HG02759 (cell line): ENCODE results near the gene DYNLT4.
"Not testable (repeated sequence)": the region's sequence is repeated elsewhere in the genome, so short reads cannot be mapped to it uniquely, and the experiment has no call there.

ENCODE experiments used
- ATAC-seq: cut with Tn5 transposase; IDR thresholded peaks from one replicate; pipeline ENCODE4 v1.9.1; 2021; ENCODE audit warnings: mild to moderate bottlenecking, moderate library complexity; ENCODE audit not compliant: unreplicated experiment

The DYNLT4 gene

DNA sequence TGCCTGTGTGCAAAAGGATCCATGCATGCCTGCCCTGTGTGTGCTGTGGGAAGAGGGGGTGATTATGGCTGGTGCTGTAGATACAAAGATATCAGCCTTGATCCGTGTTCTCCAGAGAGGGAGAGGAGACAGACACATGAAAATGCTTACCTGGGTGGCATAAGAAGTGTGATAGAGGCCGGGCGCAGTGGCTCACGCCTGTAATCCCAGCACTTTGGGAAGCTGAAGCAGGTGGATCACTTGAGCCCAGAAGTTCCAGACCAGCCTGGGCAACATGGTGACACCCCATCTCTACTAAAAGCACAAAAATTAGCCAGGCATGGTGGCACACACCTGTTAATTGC, 3.6 kb upstream of the DYNLT4 start:
- ATAC-seq = not testable (repeated sequence)

DNA sequence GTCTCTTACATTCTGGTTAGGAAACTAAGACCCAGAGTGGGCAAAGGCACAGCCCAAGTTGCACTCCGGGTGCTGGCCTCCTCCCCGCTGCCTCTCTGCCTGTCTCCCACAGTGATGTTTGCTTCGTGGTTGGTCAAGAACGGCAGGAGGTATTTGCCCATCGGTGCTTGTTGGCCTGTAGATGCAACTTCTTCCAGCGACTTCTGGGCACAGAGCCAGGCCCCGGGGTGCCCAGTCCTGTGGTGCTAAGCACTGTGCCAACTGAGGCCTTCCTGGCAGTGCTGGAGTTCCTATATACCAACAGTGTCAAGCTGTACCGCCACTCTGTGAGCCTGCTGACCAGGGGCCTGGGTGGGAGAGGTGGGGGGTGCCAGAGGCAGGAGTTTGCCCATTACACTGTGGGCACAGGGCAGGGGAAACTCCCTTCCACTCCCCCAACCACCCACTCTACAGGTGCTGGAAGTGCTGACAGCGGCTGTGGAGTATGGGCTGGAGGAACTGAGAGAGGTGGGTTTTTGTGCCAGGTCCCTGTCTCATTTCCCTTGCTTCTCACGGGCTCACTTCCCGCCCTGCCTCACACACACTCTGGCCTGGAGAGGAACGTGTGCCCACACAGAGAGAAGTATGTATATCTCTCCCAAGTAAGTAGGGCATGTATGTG, 3.1 kb upstream of the DYNLT4 start:
- ATAC-seq = no peak

- ATAC-seq = peak; percentile 43
Measured at GRCh38 chr1:44808938-44809917, 2.1 kb upstream of the DYNLT4 start.

GRCh38 chr1:44808063-44808937, 1.1 kb upstream of the DYNLT4 start, which contains the start of gene BTBD19:
Gene BTBD19, plus strand, starts transcription at chr1:44808523. Its CDS starts 298 bp downstream, at chr1:44808821.
- peak; percentile 32 for ATAC-seq

- ATAC-seq = peak; percentile 41
Measured at GRCh38 chr1:44807364-44808062, 362 bp upstream of the DYNLT4 start.

DNA sequence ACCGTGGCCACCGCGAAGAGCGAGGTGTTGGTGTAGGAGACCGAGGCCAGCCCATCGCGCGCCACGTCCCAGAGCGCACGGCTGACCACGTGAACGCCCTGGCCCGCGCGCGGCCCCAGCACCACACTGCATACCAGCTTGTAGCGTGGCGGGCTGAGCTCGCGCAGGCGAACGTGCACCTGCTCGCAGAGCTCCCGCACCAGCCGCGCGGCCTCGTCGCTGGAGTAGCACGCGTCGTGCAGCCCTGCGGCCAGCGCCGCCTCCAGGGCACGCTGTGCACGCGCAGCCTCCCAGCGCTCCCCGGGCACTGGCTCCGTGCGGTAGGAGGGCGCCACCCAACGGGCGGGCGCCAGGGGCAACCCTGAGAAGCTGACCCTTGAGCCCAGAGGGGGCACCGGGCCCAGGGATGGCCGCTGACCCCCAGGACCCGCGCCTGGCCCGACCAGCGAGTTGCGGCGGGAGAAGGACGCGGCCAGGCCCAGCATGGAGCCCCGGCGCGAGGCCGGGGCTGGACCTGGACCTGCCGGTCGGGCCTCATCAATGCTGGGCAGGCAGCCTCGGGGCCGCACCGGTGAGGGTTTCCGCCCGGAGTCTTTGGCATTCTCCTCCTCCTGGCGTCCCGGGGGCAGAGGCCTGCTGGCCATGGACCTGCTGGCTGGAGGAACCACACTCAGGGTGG, 987 bp downstream of the DYNLT4 start:
- no peak for ATAC-seq

DNA sequence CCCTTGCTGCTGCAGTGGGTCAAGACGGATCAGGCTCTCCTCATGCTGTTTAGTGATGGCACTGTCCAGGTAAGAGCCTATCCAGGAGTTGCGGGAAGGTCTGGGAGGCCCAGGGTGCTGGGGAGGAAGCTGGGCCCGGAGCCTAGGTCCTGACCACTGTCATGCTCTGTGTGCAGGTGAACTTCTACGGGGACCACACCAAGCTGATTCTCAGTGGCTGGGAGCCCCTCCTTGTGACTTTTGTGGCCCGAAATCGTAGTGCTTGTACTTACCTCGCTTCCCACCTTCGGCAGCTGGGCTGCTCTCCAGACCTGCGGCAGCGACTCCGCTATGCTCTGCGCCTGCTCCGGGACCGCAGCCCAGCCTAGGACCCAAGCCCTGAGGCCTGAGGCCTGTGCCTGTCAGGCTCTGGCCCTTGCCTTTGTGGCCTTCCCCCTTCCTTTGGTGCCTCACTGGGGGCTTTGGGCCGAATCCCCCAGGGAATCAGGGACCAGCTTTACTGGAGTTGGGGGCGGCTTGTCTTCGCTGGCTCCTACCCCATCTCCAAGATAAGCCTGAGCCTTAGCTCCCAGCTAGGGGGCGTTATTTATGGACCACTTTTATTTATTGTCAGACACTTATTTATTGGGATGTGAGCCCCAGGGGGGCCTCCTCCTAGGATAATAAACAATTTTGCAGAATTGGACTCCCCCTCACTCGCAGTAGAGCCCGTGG, 1.7 kb downstream of the DYNLT4 start:
- ATAC-seq = no peak

GRCh38 chr1:44803312-44804095, 3.6 kb downstream of the DYNLT4 start:
- no peak for ATAC-seq

DNA sequence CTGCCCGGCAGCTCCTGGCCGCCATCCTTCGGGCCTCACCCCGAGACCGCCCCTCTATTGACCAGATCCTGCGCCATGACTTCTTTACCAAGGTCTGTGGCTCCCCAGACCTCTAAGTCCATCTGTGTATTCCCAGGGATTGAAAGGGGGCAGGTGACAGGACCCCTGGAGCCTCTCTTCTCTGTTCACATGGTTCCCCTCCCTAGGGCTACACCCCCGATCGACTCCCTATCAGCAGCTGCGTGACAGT, 4.2 kb downstream of the DYNLT4 start:
- ATAC-seq = no peak

DNA sequence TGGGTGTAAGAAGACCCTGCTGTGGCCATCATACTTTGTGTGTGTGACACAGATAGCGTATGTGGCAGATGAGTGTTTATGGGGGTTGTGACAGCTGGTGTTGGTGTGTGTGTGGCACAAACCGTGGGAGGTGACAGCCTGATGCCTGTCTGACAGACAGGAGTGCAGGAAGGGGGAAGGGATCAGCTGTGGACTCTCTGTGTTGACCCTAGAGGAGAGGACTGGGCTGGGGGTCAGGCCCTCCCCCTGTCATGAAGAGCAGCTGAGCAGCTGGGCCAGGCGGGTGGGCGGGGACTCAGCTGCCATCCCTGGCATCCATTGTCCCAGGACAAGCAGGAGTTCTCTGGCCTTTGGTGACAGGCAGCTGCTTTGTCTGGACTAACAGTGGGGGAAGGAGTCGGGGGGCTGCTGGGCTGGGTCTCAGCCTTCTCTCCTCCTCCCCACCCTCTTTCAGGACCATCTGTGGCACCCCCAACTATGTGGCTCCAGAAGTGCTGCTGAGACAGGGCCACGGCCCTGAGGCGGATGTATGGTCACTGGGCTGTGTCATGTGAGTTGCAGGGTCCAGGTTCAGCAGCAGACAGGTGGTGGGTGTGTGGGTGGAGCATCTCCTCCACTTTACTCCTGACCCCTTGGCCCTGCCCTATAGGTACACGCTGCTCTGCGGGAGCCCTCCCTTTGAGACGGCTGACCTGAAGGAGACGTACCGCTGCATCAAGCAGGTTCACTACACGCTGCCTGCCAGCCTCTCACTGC, 4.7 kb downstream of the DYNLT4 start:
- no peak for ATAC-seq

- no peak for ATAC-seq
Measured at GRCh38 chr1:44801491-44802305, 5.5 kb downstream of the DYNLT4 start.

DNA sequence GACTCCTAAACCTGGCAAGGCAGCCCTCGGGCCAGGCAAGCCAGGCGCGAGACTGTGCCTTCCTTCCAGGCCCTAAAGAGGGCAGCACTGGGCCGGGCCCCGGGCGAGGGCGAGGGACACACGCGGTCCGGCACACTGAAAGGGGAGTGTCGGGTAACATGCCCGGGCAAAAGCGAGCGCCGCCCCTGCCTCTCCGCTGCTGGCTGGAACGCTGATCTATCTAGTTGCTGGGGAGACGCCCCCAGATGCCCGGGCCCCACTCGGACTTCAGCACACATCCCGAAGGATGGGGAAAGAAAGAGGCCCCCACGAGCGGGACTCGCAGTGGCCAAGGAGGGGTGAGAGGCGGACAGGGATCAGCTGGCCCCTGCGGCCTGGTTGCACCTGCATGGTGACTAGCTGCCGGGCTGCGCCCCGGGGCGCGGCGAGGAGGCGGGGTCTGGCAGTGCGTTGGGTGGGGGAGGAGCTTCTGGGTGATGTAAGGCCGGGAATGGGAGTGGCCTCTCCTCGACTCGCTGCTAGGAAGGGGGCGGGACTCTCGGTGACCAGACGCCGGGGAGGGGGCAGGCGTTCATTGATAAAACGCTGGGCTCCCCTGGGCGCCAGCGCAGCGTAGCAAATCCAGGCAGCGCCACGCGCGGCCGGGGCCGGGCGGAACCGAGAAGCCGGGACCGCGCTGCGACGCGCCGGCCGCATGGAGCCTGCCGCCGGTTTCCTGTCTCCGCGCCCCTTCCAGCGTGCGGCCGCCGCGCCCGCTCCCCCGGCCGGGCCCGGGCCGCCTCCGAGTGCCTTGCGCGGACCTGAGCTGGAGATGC, 7.2 kb downstream of the DYNLT4 start, which contains the start of gene PLK3:
PLK3 (plus strand) TSS at position 608 of the 815 bp plus-strand sequence; CDS start at position 695, 87 bp downstream.
- peak; percentile 90 for ATAC-seq

- ATAC-seq = no peak
Measured at GRCh38 chr1:44798481-44799365, 8.4 kb downstream of the DYNLT4 start.

DNA sequence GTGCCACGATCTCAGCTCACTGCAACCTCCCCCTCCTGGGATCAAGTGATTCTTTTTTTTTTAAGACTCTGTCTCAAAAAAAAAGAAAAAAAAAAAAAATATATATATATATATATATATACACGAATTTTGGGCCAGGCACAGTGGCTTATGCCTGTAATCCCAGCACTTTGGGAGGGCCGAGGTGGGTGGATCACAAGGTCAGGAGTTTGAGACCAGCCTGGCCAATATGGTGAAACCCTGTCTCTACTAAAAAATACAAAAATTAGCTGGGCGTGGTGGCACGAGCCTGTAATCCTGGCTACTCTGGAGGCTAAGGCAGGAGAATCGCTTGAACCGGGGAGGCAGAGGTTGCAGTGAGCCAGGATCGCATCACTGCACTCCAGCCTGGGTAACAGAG, 9.3 kb downstream of the DYNLT4 start:
- ATAC-seq = not testable (repeated sequence)
